NCI-H460 (cell line): ENCODE measurements around the gene ADPRM. TPM values are rescaled to one million over a fixed set of nuclear protein-coding genes. Genes with fewer than 3 reads are reported as not detected.

Source experiments
- total RNA-seq: library from RNA; depleted of rRNA; stranded (reverse); fragments of >200 nt; shearing (Covaris generic); gene quantifications from 2 replicates; pipeline ENCODE4 v1.2.3, GENCODE V29; 2014; rRNA removed

Gene ADPRM
- total RNA-seq, 1 experiment from 2014 or later: 32.8 TPM

Other genes starting within 250 kb of the ADPRM start
- not detected in 2 replicates for gene MYH4, start 228.0 kb upstream of the ADPRM start, total RNA-seq
- gene MYH1, start 179.1 kb upstream of the ADPRM start, total RNA-seq: not detected in 2 replicates
- not detected in 2 replicates for gene MYH2, start 147.9 kb upstream of the ADPRM start, total RNA-seq
- gene MYH3, start 40.3 kb upstream of the ADPRM start, total RNA-seq: 0.06 and 0.40 TPM in 2 replicates
- gene SCO1, start 61 bp upstream of the ADPRM start, total RNA-seq: 51.1 and 62.8 TPM in 2 replicates
- 0.05 TPM in 1 of 2 replicates, not detected in the other for gene TMEM220, start 32.4 kb downstream of the ADPRM start, total RNA-seq
- not detected in 2 replicates for gene TMEM238L, start 106.5 kb downstream of the ADPRM start, total RNA-seq
- gene PIRT, start 140.5 kb downstream of the ADPRM start, total RNA-seq: not detected in 2 replicates